Measurements from ENCODE around the gene SRM.

GRCh38 chr1:11031624-11032262 lies 28.1 kb downstream of the SRM start:
- no peak for TF ChIP-seq EP300 (IDR thresholded peaks at IDR 0.05)
- TF ChIP-seq, protein P1, sequence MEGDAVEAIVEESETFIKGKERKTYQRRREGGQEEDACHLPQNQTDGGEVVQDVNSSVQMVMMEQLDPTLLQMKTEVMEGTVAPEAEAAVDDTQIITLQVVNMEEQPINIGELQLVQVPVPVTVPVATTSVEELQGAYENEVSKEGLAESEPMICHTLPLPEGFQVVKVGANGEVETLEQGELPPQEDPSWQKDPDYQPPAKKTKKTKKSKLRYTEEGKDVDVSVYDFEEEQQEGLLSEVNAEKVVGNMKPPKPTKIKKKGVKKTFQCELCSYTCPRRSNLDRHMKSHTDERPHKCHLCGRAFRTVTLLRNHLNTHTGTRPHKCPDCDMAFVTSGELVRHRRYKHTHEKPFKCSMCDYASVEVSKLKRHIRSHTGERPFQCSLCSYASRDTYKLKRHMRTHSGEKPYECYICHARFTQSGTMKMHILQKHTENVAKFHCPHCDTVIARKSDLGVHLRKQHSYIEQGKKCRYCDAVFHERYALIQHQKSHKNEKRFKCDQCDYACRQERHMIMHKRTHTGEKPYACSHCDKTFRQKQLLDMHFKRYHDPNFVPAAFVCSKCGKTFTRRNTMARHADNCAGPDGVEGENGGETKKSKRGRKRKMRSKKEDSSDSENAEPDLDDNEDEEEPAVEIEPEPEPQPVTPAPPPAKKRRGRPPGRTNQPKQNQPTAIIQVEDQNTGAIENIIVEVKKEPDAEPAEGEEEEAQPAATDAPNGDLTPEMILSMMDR (IDR thresholded peaks at IDR 0.05): no peak
- no peak for TF ChIP-seq POLR2A (IDR thresholded peaks at IDR 0.05)
